Activated effector memory CD4-positive, alpha-beta T cell treated with anti-CD3 and anti-CD28 coated beads, Interleukin-2, amount 50 U/mL, for 16 hours (primary cell): ENCODE measurements around the gene WWOX.

Experiments used
- DNase-seq: peaks from one replicate; pipeline ENCODE4 v3.0.0-alpha.2; 2020

Gene WWOX

DNA sequence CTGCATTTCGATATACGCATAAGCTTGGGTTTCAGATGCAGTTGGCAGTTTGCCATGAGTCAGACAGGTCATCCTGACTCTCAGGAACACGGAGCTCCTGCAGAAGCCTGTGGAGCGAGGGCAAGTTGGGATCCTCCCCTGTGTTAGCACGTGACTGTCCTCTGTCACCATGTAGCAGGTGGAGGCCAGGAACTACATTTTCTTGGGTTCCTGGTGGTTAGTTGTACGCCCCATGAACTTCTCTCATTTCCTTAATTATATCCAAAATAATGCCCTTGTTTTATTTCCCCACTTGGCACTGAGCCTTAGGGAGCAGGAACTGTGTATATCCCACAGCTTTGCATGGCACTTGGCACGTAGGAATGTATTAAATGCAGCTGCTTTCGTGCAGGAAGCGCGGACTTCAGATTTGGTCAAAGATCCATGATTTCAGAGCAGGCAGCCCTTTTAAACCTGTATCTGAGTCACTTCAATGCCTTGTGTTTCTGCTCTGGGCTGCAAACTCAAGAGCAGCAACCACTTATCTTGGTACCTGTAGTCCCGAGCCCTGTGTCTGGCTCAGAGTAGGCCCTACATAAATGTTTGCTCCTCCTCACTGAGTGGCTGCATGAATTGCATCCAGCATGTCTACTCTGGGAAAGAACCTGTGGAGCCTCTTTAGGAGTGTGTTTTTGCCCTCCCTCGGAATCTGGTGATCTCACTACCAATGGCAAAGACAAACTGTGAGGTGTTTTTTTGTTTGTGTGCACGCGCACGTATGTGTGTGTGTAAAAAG is 1072.7 kb downstream of the WWOX start:
- no peak for DNase-seq

DNA sequence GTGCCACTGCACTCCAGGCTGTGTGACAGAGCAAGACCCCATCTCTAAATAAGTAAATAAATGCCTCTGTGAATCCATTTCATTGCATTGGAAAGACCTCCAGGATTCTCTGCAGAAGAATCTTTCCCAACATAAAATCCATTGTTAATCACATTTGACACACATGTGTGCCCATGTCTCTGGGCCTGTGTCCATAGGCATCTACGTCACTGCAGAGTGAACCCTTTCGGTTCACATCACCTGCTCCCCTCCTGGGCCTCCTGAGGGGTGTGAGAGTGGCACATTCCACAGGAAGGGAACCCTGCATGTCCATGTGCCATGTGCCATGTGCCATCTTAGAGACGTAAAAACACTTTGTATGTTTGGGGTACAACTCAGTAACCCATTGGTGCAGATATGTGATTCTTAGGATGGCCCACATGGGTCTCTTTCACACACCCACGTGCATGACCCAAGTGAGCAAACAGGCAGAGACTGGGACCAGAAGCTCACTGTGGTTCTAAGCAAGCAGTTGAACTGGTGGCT is 1073.6 kb downstream of the WWOX start:
- DNase-seq = no peak

DNA sequence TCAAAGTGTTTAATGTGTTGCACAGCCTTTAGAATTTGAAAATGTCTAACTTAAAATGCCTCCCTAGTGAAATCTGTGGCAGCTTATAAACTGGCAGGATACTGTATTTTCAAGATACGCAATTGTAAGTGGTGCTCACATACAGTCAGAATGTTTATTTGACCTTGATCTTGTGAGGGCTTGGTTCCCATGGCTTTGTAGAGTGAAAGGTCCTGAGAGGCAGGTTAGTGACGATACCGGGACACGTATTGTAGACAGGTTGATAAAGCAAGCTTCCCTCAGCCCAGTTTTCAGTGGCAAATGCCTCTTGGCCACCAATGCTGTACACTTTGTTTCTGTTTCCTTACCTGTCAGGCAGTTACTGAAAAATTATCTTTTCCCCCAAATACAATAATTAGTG is 1074.5 kb downstream of the WWOX start:
- DNase-seq = no peak

DNA sequence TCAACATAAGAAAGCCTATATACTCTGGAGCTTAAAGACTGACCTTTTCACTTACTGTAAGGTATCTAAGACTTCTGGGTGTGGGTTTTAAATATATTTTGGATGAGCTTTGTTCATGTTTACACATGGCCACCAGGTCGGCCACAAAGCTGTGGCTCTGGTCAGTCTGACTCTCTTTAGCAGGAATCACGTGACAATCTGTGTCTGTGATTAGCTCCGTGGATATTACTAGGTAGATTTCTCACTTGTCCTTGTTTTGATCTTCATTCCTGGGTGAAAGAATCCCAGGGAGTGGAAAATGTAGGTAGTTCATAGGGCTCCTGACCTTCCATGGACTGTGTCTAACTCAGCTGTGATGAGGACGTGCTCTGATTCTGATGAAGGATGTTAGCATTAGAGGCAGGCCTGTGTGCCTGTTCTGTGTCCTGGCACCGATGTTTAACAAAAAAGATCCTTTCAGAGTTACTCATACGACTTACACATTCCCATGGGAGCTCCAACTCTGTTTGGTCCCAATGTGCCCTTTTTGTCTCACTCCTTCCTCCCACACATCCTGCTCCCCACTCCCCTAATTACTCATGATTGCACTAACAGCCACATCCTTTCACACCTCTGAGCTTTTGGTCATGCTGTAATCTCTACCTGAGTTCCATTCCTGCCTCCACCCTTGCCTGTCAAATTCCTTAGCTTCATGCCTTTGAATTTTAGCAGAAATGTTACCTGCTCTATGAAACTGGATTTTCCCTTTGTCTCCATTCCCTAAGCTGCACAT is 1076.0 kb downstream of the WWOX start:
- DNase-seq = no peak

DNA sequence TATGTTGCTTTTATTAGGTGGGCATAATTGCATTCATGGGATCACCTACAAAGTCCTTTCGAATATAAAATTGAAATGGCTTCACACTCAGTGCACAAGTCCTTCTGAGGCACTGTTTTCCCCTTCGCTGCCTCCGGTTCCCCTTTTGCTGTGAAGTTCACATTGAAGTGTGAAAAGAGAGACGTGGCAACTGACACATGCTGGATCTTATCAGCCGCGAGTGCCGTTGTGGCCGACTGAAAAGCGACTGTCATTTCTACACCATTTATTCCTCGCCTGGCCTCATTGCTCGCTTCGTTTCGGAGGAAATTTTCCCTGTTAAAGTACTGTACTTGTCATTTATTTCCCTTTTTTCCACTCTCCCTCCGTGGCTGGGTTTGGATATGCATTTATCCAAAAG is 1077.6 kb downstream of the WWOX start:
- no peak for DNase-seq

DNA sequence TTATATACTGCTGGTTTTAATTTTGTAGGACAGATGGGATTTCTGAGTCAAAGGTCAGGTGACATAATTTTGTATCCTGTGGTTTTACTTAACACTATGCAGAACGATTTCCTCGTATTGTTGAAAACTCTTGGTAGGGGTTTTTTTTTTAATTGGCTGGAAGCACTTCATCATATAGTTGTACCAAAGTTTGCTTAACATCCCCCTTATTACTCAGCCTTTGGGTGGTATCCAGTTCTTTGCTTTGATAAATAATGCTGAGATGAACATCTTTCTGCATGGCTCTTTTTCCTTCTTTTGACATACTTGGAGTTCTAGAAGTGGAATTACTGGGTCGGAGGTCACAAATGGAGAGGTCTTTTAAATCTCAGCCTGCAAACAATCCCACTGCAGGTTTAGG is 1082.0 kb downstream of the WWOX start:
- DNase-seq = no peak

DNA sequence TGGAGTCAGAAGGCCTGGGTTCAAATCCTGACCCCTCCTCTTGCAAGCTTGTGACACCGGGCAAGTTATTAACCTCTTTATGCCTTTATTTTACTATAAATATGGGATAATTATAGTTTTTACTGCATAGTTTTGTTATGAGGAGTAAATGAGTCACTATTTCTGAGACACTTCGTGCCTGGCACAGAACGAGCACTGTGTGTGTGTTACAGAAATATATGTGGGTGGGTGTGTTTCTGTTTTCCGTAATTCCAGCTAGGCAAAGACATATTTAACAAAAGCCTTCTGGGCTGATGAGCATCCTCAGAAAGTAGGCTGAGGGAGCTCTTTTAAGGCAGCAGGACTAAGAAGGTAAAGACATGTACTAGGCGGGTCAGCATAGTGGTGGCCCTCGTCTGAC is 1083.2 kb downstream of the WWOX start:
- no peak for DNase-seq

DNA sequence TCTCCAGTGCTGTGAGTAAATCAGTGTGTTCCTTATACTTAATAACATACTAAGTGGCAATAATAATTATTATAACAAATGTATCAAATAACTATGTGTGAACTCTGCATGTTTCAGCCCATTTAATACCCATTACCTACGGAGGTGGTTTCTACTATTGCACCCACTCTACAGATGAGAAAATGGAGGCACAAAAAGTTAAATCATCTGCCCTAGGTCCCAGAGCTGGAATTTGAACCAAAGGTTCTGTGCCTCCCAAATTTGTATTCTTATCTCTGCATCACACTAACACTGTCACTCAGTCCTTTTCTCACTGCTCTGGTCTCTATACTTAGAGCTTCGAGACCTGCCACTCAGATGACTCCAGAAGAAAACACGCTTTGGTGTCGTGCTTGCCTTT is 1084.1 kb downstream of the WWOX start:
- DNase-seq = no peak

DNA sequence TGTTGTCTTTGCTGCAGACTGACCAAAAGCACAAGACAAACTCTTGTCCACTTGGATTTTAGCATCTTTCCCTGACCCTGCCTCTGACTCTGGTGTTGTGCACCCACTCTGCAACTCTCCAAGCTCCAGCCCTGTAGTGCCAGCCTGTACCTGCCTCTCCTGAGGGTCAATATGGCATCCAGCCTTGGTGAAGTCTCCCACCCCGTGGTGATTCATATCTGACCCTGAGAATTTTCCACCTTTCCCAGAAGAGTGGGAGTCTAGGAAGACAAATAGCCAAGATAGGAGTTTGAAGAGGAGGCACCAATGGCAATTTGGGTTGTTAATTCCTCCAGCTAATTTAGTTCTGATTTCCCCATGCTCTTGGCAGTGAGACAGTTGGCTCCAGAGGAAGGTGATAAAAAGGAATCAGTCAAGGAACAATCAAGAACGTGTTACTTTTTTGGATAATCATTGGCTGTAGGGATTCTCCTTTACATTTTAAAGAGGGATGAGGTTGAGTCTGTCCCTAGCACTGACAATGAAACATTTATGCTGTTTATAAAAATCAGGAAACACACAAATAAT is 1085.1 kb downstream of the WWOX start:
- DNase-seq = no peak

DNA sequence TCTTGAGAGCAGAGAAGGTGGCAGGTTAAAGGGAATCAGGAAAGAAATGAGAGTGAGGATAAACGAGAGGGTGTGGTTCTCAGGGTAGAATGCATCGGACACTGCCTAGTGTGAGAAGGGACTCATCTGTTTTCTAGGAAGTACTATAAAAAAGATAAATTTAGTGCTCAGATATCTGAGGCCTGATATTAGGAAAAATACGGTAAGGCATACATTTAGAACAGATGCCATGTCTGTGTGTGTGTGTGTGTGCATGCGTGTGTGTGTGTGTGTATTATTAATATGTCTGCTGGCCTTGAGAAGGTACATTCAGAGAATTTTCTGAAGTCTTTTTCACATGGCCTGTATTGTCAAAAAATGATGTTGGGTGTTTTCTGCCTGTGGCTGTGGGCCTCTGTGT is 1086.3 kb downstream of the WWOX start:
- no peak for DNase-seq

DNA sequence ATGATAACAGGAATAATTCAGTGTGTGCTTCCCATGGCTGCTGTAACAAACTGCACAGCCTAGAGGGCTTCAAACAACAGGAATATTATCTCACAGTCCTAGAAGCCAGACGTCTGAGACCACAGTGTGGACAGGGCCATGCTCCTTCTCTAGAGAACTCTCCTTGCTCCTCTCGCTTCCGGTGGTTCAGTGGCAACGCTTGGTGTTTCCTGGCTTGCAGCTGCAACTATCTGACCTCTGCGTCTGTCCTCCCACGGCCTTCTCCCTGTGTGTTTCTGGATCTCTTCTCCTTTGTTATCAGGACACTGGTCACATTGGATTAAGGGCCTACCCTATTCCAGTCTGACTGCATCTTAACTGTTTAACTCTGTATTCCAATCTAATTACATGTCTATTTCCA is 1086.7 kb downstream of the WWOX start:
- no peak for DNase-seq

DNA sequence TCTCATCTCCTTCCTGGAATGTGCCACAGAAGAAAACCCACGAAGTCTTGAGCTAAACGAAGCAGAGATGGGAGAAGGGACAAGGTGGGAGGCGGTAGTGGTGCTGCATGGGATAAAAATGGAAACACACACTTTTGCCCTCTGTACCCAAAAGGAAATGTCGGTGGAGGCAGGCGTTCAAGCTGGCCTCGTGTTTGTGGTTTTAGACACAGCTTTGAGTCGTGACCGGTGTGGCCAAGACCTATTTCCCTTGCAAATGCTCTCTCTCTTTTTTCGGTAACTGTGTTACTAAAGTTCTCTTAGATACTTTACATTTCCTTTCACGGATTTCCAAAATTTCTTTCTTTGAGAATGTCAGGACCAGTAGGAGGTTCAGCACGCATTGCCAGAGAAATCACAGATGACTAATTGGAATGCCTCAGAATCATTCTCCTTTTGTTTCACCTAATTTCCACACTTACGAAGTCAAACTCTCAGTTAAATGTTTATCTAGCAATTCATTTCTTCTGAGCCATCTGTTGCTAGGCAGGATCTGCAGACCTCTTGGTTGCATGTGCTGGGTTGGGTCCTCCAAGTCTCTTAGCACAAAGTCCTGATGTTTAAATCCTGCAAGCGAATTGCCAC is 1088.8 kb downstream of the WWOX start:
- no peak for DNase-seq

DNA sequence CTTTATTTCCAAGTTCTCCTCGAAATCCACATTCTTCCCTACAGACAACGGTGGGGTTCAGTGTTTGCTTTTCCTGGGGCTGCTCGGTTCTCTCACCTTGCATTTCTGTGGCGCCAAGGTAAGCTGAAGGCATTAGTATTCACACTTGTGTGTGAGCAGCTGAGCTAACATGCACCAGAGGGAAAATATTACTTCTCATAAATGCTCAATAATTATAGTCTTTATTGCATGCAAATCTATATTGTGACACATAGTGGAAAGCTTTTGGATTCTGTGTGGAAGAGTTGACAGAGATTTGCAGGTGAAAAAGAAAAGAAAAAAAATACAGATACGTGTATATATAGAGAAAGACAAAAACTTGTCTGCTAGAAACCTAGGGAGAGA is 1089.3 kb downstream of the WWOX start:
- no peak for DNase-seq

DNA sequence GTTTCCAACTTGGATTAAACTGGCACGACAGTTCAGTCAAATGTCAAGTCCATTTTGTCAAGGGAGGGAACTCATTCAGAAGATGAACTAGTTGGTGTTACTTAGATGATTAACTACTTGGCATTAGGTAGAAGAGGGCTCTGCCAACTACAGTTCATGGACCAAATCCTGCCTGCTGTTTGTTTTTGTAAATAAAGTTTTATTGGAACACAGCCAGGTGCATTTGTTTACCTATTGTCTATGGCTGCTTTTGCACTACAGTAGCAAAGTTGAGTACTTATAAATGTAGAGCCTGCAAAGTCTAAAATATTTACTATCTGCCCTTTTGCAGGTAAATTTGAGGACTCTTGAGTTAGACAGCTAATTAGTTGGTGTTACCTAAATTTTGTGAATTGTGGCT is 1091.1 kb downstream of the WWOX start:
- no peak for DNase-seq

DNA sequence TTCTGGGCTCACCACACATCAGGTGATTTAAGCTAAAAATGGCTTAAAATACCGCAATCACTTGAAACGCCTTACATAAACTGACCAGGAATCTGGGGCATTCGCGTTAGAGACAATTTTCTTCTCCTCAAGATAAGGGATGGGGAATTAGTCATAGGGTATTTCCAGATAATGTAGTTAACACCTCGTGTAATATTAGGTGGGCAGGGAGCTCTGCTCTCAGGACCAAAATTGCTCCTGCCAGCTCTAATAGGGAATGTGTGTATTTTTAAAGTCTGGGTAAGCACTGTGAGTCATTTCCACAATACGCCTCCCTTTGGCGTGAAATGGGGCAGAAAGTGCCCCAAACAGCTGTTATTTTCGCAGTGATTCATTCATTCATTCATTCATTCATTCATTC is 1092.5 kb downstream of the WWOX start:
- DNase-seq = no peak

DNA sequence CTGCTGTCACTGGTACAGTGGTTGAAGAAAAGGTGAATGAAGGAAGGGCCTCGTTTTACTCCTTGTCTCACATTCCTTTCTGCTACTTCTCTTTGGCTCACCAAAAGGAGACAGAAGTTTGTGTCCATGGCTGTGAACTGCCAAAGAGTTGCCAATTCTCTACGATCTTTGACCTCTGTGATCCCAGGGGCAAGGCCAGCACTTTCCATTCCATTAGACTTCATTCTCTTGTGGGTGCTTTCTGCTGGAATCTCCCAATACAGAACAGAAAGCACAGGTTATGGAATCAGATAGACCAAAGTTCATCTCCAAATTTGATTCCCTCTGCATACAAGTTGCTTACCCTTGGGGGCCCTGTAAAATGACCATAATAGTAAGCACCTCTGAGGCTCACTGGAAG is 1093.5 kb downstream of the WWOX start:
- no peak for DNase-seq

DNA sequence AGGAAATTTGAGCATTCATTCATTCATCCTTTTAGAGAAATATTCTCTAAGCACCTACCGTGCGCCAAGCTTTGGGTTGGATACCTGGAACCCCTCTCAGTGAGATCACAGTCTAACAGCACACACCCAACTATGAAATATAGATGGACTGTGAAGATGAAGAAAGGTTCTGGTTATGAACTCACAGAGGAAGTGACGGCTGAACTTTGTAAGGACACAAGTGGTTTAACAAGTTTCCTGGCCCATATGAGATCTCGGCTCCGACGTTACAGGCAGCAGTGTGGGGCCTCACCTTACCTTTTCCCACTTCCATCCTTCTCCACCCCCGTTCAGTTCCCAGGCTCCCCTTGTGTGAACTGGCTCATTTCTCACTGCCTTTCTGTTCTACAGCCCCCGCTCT is 1094.8 kb downstream of the WWOX start:
- no peak for DNase-seq

DNA sequence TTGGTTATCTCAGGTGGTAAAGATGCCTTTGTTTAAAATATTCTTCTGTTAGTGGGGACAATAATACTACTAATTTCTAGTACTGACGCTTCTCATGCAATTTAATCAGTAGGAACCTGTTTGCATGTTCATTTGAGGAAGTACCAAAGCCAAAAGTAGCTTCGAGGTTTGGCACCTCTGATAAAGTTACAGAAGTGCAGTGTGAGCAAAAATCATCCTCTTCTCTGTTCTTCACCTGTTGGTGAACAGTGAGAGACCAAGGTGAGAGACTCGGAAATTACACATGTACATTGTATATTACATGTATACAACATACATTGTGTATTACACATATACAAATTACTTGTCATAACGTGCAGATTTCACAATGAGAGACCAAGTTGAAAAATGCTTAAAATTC is 1096.5 kb downstream of the WWOX start:
- no peak for DNase-seq

DNA sequence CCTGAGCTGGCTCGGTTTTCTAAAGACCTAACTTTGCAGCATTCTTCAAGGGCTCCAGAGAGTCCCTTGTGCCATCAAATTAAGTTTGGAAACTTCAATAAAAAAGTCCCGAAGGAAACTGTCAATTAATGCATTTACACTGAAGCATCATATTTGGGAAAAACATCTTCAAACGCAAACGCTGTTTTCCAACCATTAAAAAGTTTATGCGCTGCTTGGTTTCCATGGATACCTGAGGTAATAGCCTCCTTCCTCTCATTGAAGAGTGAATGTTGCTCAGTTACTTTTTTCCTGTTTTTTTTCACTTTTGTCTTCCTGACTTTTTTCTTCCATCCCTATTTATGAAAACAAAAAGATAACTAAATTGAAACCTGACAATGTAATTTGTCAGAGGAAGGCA is 1102.0 kb downstream of the WWOX start:
- no peak for DNase-seq

DNA sequence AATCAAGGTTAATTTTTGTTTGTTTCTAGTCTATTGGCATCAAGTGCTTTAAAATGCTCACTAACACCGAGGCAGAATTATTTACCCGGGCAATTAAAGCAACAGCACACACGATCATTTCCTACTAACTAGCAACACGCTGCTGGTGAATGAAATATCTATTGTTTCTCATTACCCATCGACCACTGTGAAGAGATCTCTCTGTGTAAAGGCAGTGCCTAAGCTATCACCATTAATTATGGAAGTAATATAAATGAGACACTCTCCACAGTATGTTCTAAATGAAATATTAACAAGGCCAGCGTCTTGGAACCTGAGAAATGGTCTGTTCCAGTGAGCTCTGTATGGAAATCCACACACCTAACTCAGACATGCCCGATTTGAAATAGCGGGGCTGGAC is 1103.5 kb downstream of the WWOX start:
- no peak for DNase-seq

DNA sequence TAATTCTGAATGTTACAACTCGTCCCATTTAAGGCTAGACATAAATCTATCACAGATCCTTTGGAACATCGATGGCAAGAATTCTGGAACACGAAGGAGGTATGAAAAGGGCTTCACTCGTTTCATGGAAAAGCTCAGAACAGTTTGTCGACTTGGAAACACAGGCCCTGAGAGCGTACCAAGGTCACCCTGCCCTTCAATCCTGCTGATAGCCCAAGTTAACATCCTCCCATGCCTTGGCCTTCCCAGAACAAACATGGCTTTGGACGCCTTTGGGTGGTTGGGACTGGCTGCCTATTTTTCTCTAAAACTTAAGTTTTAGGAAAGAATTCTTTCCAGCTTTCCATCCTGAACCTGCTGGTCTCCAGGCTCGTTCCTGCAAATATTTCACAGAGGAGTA is 1105.0 kb downstream of the WWOX start:
- no peak for DNase-seq

DNA sequence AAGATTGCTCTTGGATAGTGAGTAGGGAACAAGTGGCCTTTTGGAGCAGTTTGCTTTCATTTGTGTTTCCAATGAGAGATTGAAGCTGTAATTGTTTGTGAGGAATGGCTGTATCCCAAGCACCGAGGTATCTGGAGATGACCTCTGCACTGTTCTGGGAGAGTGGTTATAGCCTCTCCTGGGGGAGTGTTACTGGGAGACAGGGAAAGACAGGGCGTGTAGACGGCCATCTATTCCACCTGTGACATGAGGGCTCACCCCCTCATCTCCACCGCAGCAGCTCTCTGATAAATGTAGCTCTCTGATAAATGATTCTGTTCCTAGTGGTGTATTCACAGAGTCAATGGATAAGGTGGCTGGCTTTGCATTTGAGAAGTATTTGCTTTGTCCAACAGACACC is 1107.4 kb downstream of the WWOX start:
- no peak for DNase-seq

DNA sequence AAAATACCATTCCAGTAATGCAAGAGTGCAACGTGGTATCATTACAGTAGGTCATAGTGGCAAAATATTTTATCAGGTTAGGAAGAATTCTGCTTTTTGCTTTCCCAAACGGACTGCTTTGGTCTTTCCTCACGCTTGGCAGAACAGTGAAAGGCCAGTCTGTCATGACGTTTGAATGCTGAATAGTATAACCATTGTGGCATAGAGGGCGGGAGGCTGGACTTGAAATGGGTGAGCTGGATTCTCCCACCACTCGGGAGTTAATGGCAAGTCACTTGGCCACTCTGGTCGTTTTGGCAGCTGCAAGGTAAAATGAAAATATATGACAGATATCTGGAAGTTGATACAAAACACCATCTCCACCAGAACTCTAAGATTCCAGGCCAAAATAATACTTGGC is 1109.9 kb downstream of the WWOX start:
- no peak for DNase-seq

DNA sequence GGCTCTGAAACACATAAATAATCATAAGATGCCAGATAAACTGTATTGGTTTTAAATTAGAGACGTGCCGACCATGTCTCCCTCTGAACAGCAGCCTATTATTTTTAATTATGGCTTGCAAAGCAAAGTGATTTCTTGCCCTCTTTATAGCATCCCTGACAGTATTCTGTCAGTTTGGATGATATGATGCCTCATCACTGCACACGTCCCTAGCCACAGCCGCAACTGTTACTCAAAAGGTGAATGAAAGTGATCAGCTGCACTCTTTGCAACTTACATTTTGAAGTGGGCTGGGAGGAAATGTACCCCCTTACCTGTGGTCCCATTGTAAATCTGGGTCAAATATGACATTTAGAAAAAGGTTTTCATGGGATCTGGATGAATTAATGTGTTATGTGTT is 1111.2 kb downstream of the WWOX start:
- no peak for DNase-seq
